Left lung (tissue), 10 donors: ENCODE measurements around the gene NMB. TPM values are rescaled to one million over a fixed set of nuclear protein-coding genes. Genes with fewer than 3 reads are reported as not detected.

Source experiments
- ATAC-seq: fragments of 200-7000 bp; cut with Tn5 transposase; one replicate; pipeline ENCODE4 v1.9.1; 2020; ENCODE audit warnings: moderate library complexity
- DNase-seq, 4 donors: peaks; one replicate each; pipeline ENCODE4 v3.0.0-alpha.2; 2013 to 2020
- H3K27ac ChIP-seq, 2 donors: fragments of 200-600 bp; sonication (generic) in 1 of 2; one replicate each; pipeline versions ENCODE4 v1.5.0 to v1.8.0; 2020 to 2021
- H3K27me3 ChIP-seq, 2 donors: fragments of 200-600 bp; sonication (generic) in 1 of 2; one replicate each; pipeline versions ENCODE4 v1.5.0 to v1.8.0; 2020 to 2021
- H3K36me3 ChIP-seq, 2 donors: fragments of 200-600 bp; sonication (generic) in 1 of 2; one replicate each; pipeline versions ENCODE4 v1.5.0 to v1.8.0; 2020 to 2021
- H3K4me1 ChIP-seq, 2 donors: fragments of 200-600 bp; one replicate each; pipeline ENCODE4 v1.8.0; 2021
- H3K4me3 ChIP-seq, 2 donors: fragments of 200-600 bp; sonication (generic) in 1 of 2; one replicate each; pipeline versions ENCODE4 v1.5.0 to v1.8.0; 2020 to 2021; ENCODE audit warnings: mild to moderate bottlenecking in 1 of 2
- H3K9me3 ChIP-seq, 2 donors: fragments of 200-600 bp; sonication (generic) in 1 of 2; one replicate each; pipeline versions ENCODE4 v1.5.0 to v1.8.0; 2020 to 2021
- intact Hi-C, 2 donors: fragments of 100-400 bp; cut with DNase I; formaldehyde crosslinking; loops; one replicate each; pipeline versions ENCODE4 v1.11.2 to v1.14.2; 2022
- polyA plus RNA-seq, 6 donors: library from polyadenylated mRNA; unstranded; fragments of 120-200 nt; gene quantifications; one replicate each; pipeline ENCODE4 v1.2.1, GENCODE V29; 2013; ENCODE audit not compliant: insufficient read length in 6 of 6
- total RNA-seq, 2 donors: library from RNA; stranded (reverse); fragmentation: NEBNext Ultra II Directional; extraction: Animal tissue kit (Norgen Biotek cat#: 25700); gene quantifications; one replicate each; pipeline ENCODE4 v1.2.1, GENCODE V29; 2021
- TF ChIP-seq, protein P1 (sequence below), 2 donors: fragments of 200-600 bp; sonication (generic) in 1 of 2; IDR thresholded peaks; one replicate each; pipeline versions ENCODE4 v1.5.0 to v1.8.0; 2021; ENCODE audit warnings: antibody characterized with exemption in 2 of 2
- donor health status: DM: no; HTN: yes; CAD: no.
- donor health status: DM: no; HTN: no; CAD: no.

NMB gene
- total and polyA plus RNA-seq, 8 donors = 3.2 to 10.2 (median 4.5) TPM

- Histone ChIP-seq H3K4me1 (peaks cover 0 to 14% of the 10 kb centered on the region in 2 donors), H3K27me3 (no peaks in the 10 kb centered on the region), H3K4me3 (no peak overlapping the region), H3K9me3 (peaks cover 0 to 28% of the 10 kb centered on the region in 2 donors), H3K27ac (no peak overlapping the region), H3K36me3 (peaks cover 0 to 24% of the 10 kb centered on the region in 2 donors)
- no peak for ATAC-seq
- TF ChIP-seq, protein P1, sequence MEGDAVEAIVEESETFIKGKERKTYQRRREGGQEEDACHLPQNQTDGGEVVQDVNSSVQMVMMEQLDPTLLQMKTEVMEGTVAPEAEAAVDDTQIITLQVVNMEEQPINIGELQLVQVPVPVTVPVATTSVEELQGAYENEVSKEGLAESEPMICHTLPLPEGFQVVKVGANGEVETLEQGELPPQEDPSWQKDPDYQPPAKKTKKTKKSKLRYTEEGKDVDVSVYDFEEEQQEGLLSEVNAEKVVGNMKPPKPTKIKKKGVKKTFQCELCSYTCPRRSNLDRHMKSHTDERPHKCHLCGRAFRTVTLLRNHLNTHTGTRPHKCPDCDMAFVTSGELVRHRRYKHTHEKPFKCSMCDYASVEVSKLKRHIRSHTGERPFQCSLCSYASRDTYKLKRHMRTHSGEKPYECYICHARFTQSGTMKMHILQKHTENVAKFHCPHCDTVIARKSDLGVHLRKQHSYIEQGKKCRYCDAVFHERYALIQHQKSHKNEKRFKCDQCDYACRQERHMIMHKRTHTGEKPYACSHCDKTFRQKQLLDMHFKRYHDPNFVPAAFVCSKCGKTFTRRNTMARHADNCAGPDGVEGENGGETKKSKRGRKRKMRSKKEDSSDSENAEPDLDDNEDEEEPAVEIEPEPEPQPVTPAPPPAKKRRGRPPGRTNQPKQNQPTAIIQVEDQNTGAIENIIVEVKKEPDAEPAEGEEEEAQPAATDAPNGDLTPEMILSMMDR (IDR thresholded peaks at IDR 0.05) = no peak
- DNase-seq = peak in 1 of 4 donors; percentile 21
- intact Hi-C loops = no loop called here
Measured at GRCh38 chr15:84621358-84621979, 36.5 kb downstream of the NMB start.

GRCh38 chr15:84620626-84621025 lies 37.4 kb downstream of the NMB start:
- ATAC-seq = no peak
- Histone ChIP-seq H3K27me3 (no peaks in the 10 kb centered on the region), H3K27ac (no peak overlapping the region), H3K4me3 (no peak overlapping the region), H3K9me3 (peaks cover 0 to 28% of the 10 kb centered on the region in 2 donors), H3K36me3 (peaks cover 0 to 24% of the 10 kb centered on the region in 2 donors), H3K4me1 (peaks cover 0 to 22% of the 10 kb centered on the region in 2 donors)
- TF ChIP-seq, protein P1 (IDR thresholded peaks at IDR 0.05) = no peak
- DNase-seq = no peak
- intact Hi-C loops = no loop called here

DNA sequence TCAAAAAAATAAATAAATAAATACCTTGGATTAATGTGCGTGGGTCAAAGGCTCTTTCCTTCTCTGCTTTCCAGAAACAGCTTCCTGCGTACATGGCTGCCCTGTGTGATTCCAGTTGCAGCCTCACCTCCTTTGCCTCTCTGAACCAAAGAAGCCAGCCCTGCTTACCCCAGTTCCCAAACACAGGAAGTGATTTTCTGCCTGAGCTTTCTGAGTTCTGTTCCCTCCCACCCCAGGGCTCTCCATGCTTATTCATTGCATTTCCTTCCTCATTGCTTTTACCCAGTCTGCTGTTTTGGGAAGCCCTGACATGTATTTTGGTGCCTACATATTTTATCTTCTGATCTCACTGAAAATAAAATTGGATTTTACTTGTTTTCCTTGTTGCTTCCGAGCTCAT lies 41.8 kb downstream of the NMB start:
- Histone ChIP-seq H3K27ac (peak overlapping the region in 1 of 2 donors; percentile 58), H3K4me3 (no peak overlapping the region), H3K4me1 (peaks cover 0 to 18% of the 10 kb centered on the region in 2 donors), H3K36me3 (peaks cover 0 to 7% of the 10 kb centered on the region in 2 donors), H3K9me3 (peaks cover 0 to 14% of the 10 kb centered on the region in 2 donors), H3K27me3 (no peaks in the 10 kb centered on the region)
- DNase-seq (no peak), ATAC-seq (peak; percentile 61)
- intact Hi-C loops = no loop called here
- TF ChIP-seq, protein P1 (IDR thresholded peaks at IDR 0.05) = no peak

DNA sequence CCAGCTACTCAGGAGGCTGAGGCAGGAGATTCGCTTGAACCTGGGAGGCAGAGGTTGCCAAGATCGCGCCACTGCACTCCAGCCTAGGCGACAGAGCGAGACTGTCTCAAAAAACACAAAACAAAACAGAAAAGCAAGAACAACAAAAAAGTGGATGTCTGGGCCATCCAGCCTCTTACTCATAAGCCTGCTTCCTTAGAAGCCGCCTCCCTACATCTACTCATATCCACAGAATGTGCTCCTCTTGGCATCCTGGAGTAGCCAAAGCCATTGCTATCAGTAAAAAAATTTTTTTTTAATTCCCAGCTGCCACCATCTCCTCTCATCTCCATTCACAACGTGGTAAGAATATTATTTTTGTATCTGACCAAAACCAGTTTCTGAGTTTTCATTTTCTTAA lies 46.4 kb downstream of the NMB start:
- Histone ChIP-seq H3K36me3 (peaks cover 0 to 4% of the 10 kb centered on the region in 2 donors), H3K4me3 (no peak overlapping the region), H3K27me3 (no peaks in the 10 kb centered on the region), H3K4me1 (peaks cover 0 to 12% of the 10 kb centered on the region in 2 donors), H3K9me3 (no peaks in the 10 kb centered on the region), H3K27ac (no peak overlapping the region)
- DNase-seq (no peak), ATAC-seq (no peak)
- TF ChIP-seq, protein P1 (IDR thresholded peaks at IDR 0.05) = no peak
- intact Hi-C loops = no loop called here

DNA sequence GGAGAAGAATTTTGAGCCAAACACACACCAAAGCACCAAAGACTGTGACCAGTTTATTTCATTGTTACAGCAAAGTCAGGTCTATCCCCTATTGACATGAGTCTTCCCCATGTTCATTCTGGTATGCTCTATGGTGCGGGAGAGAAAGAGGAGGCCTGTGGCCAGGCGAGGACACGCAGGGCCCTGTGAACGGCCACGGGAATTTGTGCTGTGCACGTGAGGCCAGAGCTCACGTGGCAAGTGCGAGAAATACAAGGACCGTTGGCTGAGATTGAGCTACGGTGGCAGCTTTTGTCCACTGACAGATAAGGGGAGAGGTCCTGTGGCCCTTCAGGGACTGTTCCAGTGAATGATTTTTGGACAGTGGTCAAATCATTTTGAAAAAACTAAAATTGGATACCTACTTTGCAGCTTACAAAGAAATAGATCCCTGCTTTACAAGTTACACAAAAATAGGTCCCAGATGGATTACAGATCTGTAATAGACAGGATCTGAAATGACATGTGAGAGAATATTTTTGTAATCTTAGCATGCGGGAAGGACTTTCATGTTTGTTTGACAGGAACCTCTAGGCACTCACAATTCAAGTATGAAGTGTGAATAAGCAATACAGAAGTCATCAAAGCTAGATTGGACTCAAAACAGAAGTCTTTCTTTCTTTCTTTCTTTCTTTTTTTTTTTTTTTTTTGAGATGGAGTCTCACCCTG lies 48.0 kb downstream of the NMB start:
- no peak for ATAC-seq
- intact Hi-C loops = no loop called here
- TF ChIP-seq, protein P1 (IDR thresholded peaks at IDR 0.05) = no peak
- Histone ChIP-seq H3K36me3 (peaks cover 0 to 4% of the 10 kb centered on the region in 2 donors), H3K4me1 (no peaks in the 10 kb centered on the region), H3K27ac (no peak overlapping the region), H3K9me3 (no peaks in the 10 kb centered on the region), H3K27me3 (no peaks in the 10 kb centered on the region), H3K4me3 (no peak overlapping the region)
- DNase-seq = no peak
